Mucosa of gallbladder (tissue), 1 donor: Measurements from ENCODE around the gene OSMR. TPM values are rescaled to one million over a fixed set of nuclear protein-coding genes. Genes with fewer than 3 reads are reported as not detected.
"Not testable (repeated sequence)": the region's sequence is repeated elsewhere in the genome, so short reads cannot be mapped to it uniquely, and the experiment has no call there.

Source experiments
- DNase-seq: peaks from one replicate; pipeline ENCODE4 v3.0.0-alpha.2; 2020; ENCODE audit warnings: low spot score
- total RNA-seq: library from RNA; stranded (reverse); gene quantifications from one replicate; pipeline ENCODE4 v1.2.1, GENCODE V29; 2021
- donor health status: DM: no; HTN: no; CAD: no.

OSMR gene
- total RNA-seq, 1 donor from 2014 or later: 26.8 TPM

DNA sequence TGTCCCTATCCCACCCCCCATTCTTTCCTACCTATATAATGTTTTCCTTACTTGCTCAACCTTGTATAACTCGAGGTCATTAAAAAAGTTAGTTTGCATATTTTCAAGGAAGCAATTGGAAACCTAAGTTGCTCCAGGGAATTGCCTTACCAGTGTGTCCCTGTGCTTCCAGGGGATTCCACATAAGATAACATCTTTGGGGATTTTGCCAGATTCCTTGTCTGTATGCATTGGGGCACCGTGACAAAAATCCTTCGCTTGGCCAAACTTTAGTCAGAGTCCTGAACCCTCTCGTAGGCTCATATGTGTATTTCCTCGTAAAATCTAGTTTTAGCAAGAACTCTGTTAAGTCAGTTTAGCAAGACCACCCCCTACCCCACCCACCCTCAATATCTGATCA lies 14.7 kb upstream of the OSMR start:
- no peak for DNase-seq

- DNase-seq: no peak
These were observed 13.9 kb upstream of the OSMR start for GRCh38 chr5:38831909-38832308.

GRCh38 chr5:38832810-38833209 lies 13.0 kb upstream of the OSMR start:
- no peak for DNase-seq

DNA sequence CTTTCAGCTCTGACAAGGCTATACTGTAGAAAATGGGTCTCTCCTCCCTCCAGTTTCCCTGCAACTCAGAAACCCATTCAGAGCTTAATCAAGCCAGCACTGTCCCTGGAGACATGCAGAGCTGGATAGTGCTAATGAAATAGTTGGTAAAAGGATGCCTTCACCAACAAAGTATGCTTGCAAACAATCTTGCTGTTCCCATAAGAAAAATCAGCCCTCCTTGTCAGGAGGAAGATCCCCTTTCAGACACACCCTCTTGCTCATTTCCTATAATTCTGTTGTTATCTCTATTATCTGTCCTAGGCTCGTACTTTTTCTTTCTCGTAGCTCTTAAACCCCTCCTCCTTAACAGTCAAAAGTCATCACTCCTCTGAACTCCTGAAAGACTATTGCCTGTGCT lies 9.9 kb upstream of the OSMR start:
- DNase-seq: no peak

DNA sequence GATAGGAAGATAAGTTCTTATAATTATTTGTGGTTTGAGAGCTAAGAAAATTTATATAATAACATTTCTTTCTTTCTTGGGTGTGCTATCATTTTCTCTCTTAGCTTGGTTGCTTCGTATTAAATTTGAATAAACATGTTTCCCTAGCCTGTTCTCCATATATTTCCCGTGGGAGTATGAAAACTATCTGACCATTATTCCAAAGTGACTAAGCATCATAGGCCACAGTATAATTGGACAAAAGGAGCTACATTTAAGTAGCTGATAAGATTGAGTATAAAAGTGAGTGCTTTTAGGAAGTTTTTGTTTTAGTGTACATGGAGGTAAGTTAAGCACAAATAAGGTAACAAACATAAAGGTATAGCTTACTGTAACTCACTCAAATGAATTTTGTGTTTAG lies 8.4 kb upstream of the OSMR start:
- DNase-seq: no peak

DNA sequence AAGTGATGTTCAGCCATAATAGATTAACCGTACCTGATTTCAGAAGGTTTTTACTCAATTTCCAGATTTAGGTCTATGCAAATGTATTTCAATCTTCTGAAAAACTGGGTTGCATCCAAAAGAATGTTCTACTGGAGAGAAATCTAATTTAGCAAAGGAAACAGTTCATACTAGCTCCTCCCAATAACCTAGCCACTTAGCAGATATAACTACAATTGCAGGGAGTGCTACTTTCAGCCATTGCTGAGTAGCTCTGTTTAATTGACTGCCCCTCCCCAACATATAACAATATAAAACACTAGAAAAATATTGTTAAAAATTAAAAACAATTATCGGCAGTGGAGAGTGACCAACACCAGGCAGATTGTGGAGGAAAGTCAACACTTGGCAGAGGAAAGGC lies 7.9 kb upstream of the OSMR start:
- no peak for DNase-seq

DNA sequence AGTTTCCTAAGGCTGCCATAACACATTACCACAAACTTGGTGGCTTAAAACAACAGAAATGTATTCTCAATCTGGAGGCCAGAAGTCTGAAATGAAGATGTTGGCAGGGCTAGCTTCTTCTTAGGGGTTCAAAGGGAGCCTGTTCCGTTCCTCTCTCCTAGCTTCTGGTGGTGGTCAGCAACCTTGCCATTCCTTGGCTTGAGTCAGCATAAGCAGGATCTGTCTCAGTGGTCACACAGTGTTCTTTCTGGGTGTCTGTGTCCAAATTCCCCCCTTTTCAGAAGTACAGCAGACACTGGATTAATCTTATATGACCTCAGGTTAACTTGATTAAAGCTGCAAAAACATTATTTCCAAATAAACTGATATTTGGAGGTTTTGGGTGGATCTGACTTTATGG lies 2.1 kb upstream of the OSMR start:
- DNase-seq: no peak

GRCh38 chr5:38846379-38847011 lies 683 bp downstream of the OSMR start:
- DNase-seq: no peak

GRCh38 chr5:38847559-38848347 lies 1.9 kb downstream of the OSMR start:
- DNase-seq: no peak

GRCh38 chr5:38848637-38849036 lies 2.8 kb downstream of the OSMR start:
- no peak for DNase-seq

DNA sequence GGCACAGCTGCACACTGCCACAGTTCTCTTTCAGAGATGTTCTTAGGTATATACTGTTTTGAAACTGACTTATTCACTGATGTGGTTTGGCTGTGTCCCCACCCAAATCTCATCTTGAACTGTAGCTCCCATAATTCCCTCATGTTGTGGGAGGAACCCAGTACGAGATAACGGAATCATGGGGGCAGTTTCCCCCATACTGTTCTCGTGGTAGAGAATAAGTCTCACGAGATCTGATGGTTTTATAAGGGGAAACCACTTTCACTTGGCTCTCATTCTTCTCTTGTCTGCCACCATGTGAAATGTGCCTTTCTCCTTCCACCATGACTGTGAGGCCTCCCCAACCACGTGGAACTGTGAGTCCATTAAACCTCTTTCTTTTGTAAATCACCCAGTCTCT lies 5.8 kb downstream of the OSMR start:
- DNase-seq: not testable (repeated sequence)

GRCh38 chr5:38853753-38854470 lies 8.1 kb downstream of the OSMR start:
- DNase-seq: no peak

GRCh38 chr5:38854907-38855306 lies 9.1 kb downstream of the OSMR start:
- DNase-seq: no peak

- no peak for DNase-seq
These were observed 10.8 kb downstream of the OSMR start for GRCh38 chr5:38856660-38857059.

GRCh38 chr5:38858839-38859238 lies 13.0 kb downstream of the OSMR start:
- no peak for DNase-seq

DNA sequence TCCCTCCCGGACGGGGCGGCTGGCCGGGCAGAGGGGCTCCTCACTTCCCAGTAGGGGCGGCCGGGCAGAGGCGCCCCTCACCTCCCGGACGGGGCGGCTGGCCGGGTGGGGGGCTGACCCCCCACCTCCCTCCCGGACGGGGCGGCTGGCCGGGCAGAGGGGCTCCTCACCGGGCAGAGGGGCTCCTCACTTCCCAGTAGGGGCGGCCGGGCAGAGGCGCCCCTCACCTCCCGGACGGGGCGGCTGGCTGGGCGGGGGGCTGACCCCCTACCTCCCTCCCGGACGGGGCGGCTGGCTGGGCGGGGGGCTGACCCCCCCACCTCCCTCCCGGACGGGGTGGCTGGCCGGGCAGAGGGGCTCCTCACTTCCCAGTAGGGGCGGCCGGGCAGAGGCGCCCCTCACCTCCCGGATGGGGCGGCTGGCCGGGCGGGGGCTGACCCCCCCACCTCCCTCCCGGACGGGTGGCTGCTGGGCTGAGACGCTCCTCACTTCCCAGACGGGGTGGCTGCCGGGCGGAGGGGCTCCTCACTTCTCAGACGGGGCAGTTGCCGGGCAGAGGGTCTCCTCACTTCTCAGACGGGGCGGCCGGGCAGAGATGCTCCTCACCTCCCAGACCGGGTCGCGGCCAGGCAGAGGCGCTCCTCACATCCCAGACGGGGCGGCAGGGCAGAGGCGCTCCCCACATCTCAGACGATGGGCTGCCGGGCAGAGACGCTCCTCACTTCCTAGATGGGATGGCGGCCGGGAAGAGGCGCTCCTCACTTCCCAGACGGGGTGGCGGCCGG lies 16.4 kb downstream of the OSMR start:
- not testable (repeated sequence) for DNase-seq

- no peak for DNase-seq
These were observed 20.7 kb downstream of the OSMR start for GRCh38 chr5:38866362-38867031.

- DNase-seq: no peak
These were observed 21.2 kb downstream of the OSMR start for GRCh38 chr5:38867032-38867398.

- no peak for DNase-seq
These were observed 21.6 kb downstream of the OSMR start for GRCh38 chr5:38867416-38867815.

DNA sequence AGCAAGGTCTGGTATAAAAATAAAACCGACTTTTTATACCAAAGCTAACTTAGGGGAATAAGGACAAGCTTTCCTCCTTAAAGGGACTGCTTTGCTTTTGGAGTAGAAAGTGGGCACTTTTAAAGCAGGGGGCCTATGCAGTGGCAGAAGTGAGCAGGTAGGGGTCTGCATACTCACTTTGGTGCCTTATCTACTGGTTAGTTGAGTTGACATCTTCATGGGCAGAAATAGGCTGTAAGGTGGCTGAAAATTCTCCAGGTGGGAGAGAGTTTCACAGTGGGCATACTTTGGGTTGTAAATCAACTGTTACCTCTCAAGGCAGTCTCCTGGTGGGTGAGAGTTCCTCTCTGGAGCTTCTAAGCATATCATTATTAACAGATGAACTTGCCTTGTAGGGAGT lies 24.8 kb downstream of the OSMR start:
- no peak for DNase-seq

DNA sequence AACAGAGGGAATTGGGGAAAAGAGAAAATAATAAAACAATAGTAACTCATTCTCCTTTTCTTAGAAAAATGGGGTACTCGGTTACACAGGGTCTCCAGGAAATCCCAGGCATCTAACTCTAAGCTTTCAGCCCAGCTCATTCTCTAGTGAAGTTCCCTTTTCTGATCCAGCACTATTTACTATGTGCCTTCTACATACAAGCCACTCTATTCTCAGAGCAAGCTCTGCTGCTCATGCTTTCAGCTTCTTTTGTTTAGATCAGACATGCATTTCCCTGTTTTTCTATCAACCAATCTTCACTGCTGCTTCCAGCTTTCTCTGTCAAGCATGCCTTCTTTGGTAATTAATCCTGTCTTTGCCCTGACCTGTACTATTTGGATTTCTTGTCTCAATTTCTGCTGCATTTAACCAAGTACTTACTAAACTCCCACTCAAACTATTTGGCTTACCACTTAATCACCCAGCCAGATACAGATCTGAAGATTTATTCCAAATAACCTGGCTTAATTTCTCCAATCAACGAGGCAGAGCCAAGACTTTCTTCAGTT lies 25.3 kb downstream of the OSMR start:
- no peak for DNase-seq
